CD14-positive monocyte (primary cell): Measurements from ENCODE around the gene COL26A1. TPM values are rescaled to one million over a fixed set of nuclear protein-coding genes. Genes with fewer than 3 reads are reported as not detected.

Experiments
- DNase-seq, 3 donors: peaks; one replicate each; pipeline ENCODE4 v3.0.0-alpha.2; 2011 to 2022
- H2AFZ ChIP-seq: 2 replicates; pipeline ENCODE4 v1.6.0; 2012; ENCODE audit warnings: mild to moderate bottlenecking, low read depth, low read length, inconsistent platforms; ENCODE audit not compliant: insufficient read depth, poor library complexity, severe bottlenecking
- H3K27ac ChIP-seq, 2 donors: 1 replicate in 1 of 2; 2 replicates in 1 of 2; pipeline ENCODE4 v1.5.1; 2012 to 2013; ENCODE audit warnings: low read length in 2 of 2, control low read depth in 1 of 2, inconsistent platforms in 1 of 2, low read depth in 1 of 2, mild to moderate bottlenecking in 1 of 2
- H3K27me3 ChIP-seq, 2 donors: one replicate each; pipeline versions ENCODE4 v1.6.0 to v1.6.1; 2011 to 2013; ENCODE audit warnings: low read length in 2 of 2; ENCODE audit not compliant: control insufficient read depth in 2 of 2, insufficient read depth in 2 of 2
- H3K36me3 ChIP-seq, 2 donors: replicated peaks in 1 of 2; 1 replicate in 1 of 2; 2 replicates in 1 of 2; pipeline versions ENCODE4 v1.5.1 to v1.6.1; 2012 to 2013; ENCODE audit warnings: low read length in 2 of 2, control low read depth in 1 of 2, inconsistent platforms in 1 of 2, mild to moderate bottlenecking in 1 of 2; ENCODE audit not compliant: insufficient read depth in 2 of 2, control insufficient read depth in 1 of 2
- H3K4me1 ChIP-seq, 2 donors: 1 replicate in 1 of 2; 2 replicates in 1 of 2; pipeline versions ENCODE4 v1.5.1 to v1.6.1; 2012 to 2013; ENCODE audit warnings: low read length in 2 of 2, control low read depth in 1 of 2, inconsistent platforms in 1 of 2, mild to moderate bottlenecking in 1 of 2, moderate library complexity in 1 of 2; ENCODE audit not compliant: insufficient read depth in 2 of 2, control insufficient read depth in 1 of 2
- H3K4me2 ChIP-seq: replicated peaks from 2 replicates; pipeline ENCODE3; 2012; ENCODE audit warnings: low read length, moderate library complexity, mild to moderate bottlenecking; ENCODE audit not compliant: poor library complexity, severe bottlenecking; ENCODE audit errors: extremely low read depth
- H3K4me3 ChIP-seq, 3 experiments: fragments of 200-600 bp in 1 of 3; sonication (generic) in 1 of 3; replicated peaks in 1 of 3; 1 replicate in 2 of 3; 2 replicates in 1 of 3; pipeline ENCODE4 v1.5.1; 2011 to 2013; ENCODE audit warnings: low read length in 3 of 3, mild to moderate bottlenecking in 3 of 3, control low read depth in 2 of 3, low read depth in 2 of 3, inconsistent platforms in 1 of 3, moderate library complexity in 1 of 3
- H3K79me2 ChIP-seq: 2 replicates; pipeline ENCODE4 v1.6.0; 2012; ENCODE audit warnings: mild to moderate bottlenecking, control low read depth, inconsistent platforms, low read length, moderate library complexity; ENCODE audit not compliant: insufficient read depth
- H3K9ac ChIP-seq: 2 replicates; pipeline ENCODE4 v1.6.0; 2017; ENCODE audit warnings: low read length, mild to moderate bottlenecking; ENCODE audit not compliant: insufficient read depth, poor library complexity, severe bottlenecking
- H3K9me3 ChIP-seq, 2 donors: replicated peaks in 1 of 2; 1 replicate in 1 of 2; 2 replicates in 1 of 2; pipeline versions ENCODE4 v1.5.1 to v1.6.1; 2012 to 2013; ENCODE audit warnings: low read length in 2 of 2, control low read depth in 1 of 2; ENCODE audit not compliant: control insufficient read depth in 1 of 2, insufficient read depth in 1 of 2
- H4K20me1 ChIP-seq: 2 replicates; pipeline ENCODE4 v1.6.0; 2012; ENCODE audit warnings: mild to moderate bottlenecking, low read length, control low read depth, moderate library complexity; ENCODE audit not compliant: insufficient read depth
- H3K27ac Mint-ChIP-seq, 7 donors: one replicate each; pipeline ENCODE4 v1.8.0; 2020; ENCODE audit warnings: mild to moderate bottlenecking in 7 of 7, mixed read lengths in 7 of 7, moderate library complexity in 6 of 7, inconsistent platforms in 2 of 7
- H3K27me3 Mint-ChIP-seq, 3 donors: one replicate each; pipeline ENCODE4 v1.8.0; 2021 to 2022; ENCODE audit warnings: low read depth in 3 of 3, mild to moderate bottlenecking in 3 of 3, mixed read lengths in 3 of 3, moderate library complexity in 3 of 3, inconsistent platforms in 1 of 3
- H3K36me3 Mint-ChIP-seq, 2 donors: one replicate each; pipeline ENCODE4 v1.8.0; 2020; ENCODE audit warnings: mixed read lengths in 2 of 2, inconsistent platforms in 1 of 2, mild to moderate bottlenecking in 1 of 2
- H3K4me1 Mint-ChIP-seq: one replicate; pipeline ENCODE4 v1.8.0; 2020; ENCODE audit warnings: mild to moderate bottlenecking, mixed read lengths
- H3K4me3 Mint-ChIP-seq, 2 donors: one replicate each; pipeline ENCODE4 v1.8.0; 2020; ENCODE audit warnings: mild to moderate bottlenecking in 2 of 2, mixed read lengths in 2 of 2, moderate library complexity in 1 of 2
- H3K9me3 Mint-ChIP-seq, 7 donors: one replicate each; pipeline ENCODE4 v1.8.0; 2020 to 2022; ENCODE audit warnings: mixed read lengths in 7 of 7, mild to moderate bottlenecking in 6 of 7, moderate library complexity in 6 of 7, inconsistent platforms in 2 of 7
- CTCF ChIP-seq: fragments of 200-600 bp; IDR thresholded peaks from one replicate; pipeline ENCODE4 v1.8.0; 2022; ENCODE audit warnings: antibody characterized with exemption, mild to moderate bottlenecking
- WGBS: methylation state at CpG from one replicate; pipeline ENCODE4 v1.1.5; 2013; ENCODE audit warnings: missing lambda C conversion rate; ENCODE audit not compliant: insufficient coverage; 5-methylcytosine and 5-hydroxymethylcytosine counted together
- intact Hi-C, 2 donors: fragments of 100-400 bp; cut with micrococcal nuclease; formaldehyde crosslinking; loops; one replicate each; pipeline versions ENCODE4 v1.15.0 to v1.15.1; 2023
- polyA plus RNA-seq, 3 donors: library from polyadenylated mRNA; depleted of rRNA in 1 of 3; unstranded in 2 of 3; stranded (reverse) in 1 of 3; fragments of 300-500 nt in 2 of 3; fragments of >200 nt in 1 of 3; fragmentation: Illumina TruSeq in 2 of 3; gene quantifications; 1 replicate in 2 of 3; 2 replicates in 1 of 3; pipeline ENCODE4 v1.2.3, GENCODE V29; 2012 to 2021

The COL26A1 gene
- polyA plus RNA-seq, 3 donors: not detected

- Histone ChIP-seq H3K4me2 (no peak overlapping the region), H3K9ac (no peak overlapping the region), H3K9me3 (no peaks in the 10 kb centered on the region), H3K27ac (no peak overlapping the region), H3K79me2 (no peaks in the 10 kb centered on the region), H3K27me3 (no peaks in the 10 kb centered on the region), H3K4me3 (no peak overlapping the region), H2AFZ (no peak overlapping the region), H3K4me1 (peaks cover 0 to 8% of the 10 kb centered on the region in 2 donors), H3K36me3 (no peaks in the 10 kb centered on the region), H4K20me1 (no peaks in the 10 kb centered on the region)
- Mint-ChIP-seq H3K36me3 (no peaks in the 10 kb centered on the region), H3K4me1 (peaks cover 8% of the 10 kb centered on the region), H3K4me3 (no peak overlapping the region), H3K9me3 (peaks cover 0 to 3% (median 0%) of the 10 kb centered on the region in 7 donors), H3K27me3 (peaks cover 9 to 31% (median 14%) of the 10 kb centered on the region in 3 donors), H3K27ac (no peak overlapping the region)
- no peak for DNase-seq
- WGBS: 93% methylated on average over 15 of the region's 19 CpGs
- no peak for TF ChIP-seq CTCF
- intact Hi-C loops: no loop called here
Measured at GRCh38 chr7:101373812-101374614, 11.3 kb downstream of the COL26A1 start.

GRCh38 chr7:101374990-101375389 is 12.3 kb downstream of the COL26A1 start:
- Histone ChIP-seq H3K9me3 (no peaks in the 10 kb centered on the region), H3K27ac (no peak overlapping the region), H3K4me1 (peaks cover 0 to 8% of the 10 kb centered on the region in 2 donors), H3K4me3 (no peak overlapping the region), H3K36me3 (no peaks in the 10 kb centered on the region), H4K20me1 (no peaks in the 10 kb centered on the region), H3K79me2 (no peaks in the 10 kb centered on the region), H3K27me3 (no peaks in the 10 kb centered on the region), H2AFZ (no peak overlapping the region), H3K4me2 (no peak overlapping the region), H3K9ac (no peak overlapping the region)
- no peak overlapping the region for H3K4me3 Mint-ChIP-seq
- no peaks in the 10 kb centered on the region for H3K36me3 Mint-ChIP-seq
- TF ChIP-seq CTCF: no peak
- intact Hi-C loops: no loop called here
- peaks cover 8% of the 10 kb centered on the region for H3K4me1 Mint-ChIP-seq
- DNase-seq: no peak
- H3K27ac Mint-ChIP-seq: no peak overlapping the region
- 100% methylated on average over 1 of the region's 3 CpGs for WGBS
- peaks cover 11 to 28% (median 12%) of the 10 kb centered on the region in 3 donors for H3K27me3 Mint-ChIP-seq
- H3K9me3 Mint-ChIP-seq: peaks cover 0 to 5% (median 0%) of the 10 kb centered on the region in 7 donors
